IPS-11a (cell line): ENCODE data around the gene CYREN.
"Not testable (repeated sequence)": the region's sequence is repeated elsewhere in the genome, so short reads cannot be mapped to it uniquely, and the experiment has no call there.

Experiments used
- H3K4me3 ChIP-seq: one replicate; pipeline ENCODE4 v1.5.1; 2013; ENCODE audit warnings: low read depth, low read length, control low read depth

CYREN gene

GRCh38 chr7:135160858-135161653 is 9.5 kb downstream of the CYREN start:
- no peak overlapping the region for H3K4me3 ChIP-seq

DNA sequence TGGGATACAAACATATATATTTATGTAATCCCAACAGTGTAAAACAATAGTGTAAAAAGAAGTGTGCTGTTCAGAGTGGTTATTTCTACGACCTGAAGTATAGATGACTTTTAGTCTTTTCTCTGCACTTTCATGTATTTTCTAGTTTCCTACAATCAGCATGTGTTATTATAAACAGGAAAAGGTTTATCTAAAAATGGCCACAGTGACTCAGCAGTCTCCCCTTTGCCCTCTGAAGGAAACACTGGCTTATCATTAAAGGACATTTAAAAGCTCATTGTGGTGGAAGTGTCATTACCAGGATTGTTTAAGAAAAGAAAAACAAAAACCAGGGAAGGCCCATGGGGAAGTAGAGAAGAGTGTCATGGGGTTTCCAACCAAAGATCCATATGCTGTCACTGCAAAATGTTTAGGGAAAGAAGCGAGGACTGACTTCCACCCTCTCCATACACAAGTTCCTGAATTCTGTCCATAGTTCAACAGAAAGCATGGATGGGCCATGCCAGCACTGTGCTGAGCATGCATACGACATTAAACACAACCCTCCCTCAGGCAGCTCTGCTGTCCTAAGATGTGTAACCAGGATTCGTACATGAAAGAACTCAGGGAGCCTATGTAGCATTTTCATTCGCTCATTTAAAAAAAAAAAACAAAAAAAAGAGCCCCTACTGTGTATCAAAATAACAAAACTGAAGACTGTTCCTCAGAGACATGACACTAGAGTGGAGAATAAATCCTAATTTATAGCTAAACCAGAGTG is 10.2 kb downstream of the CYREN start:
- H3K4me3 ChIP-seq: no peak overlapping the region

DNA sequence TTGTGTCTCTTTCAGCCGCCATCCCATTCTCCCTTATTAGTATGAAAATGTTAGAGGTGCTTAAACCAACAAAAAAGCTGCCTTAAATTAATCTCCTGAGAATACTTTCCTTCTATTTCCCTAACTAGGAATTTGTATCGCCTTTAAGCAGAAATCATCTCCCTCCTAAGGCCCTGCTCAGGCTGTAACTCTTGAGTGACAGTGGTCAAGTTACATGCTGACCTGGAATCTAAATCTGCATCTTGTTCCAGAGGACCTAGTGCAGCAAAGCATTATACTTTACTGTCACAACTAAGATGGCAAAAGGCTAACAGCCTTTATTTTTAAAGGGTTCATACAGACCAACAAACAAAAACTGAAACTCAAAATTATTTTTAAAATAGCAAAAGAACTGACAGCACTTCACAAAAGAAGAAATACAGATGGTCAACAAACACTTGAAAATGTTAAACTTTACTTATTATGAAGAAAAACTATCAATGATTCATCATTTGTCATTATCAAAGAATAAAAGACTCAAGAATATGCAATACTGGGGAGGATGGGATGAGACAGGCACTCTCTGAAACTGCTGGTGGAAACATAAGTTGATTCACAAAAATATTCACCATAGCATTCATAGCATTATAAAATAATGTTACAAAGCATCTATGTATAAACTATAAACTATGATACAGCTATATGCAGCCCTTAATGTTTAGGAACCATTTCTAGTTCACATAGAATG is 11.0 kb downstream of the CYREN start:
- H3K4me3 ChIP-seq: no peak overlapping the region

GRCh38 chr7:135158874-135159273 is 11.6 kb downstream of the CYREN start:
- H3K4me3 ChIP-seq: no peak overlapping the region

GRCh38 chr7:135158141-135158655 is 12.3 kb downstream of the CYREN start:
- no peak overlapping the region for H3K4me3 ChIP-seq

- no peak overlapping the region for H3K4me3 ChIP-seq
These were observed 14.2 kb downstream of the CYREN start for GRCh38 chr7:135156290-135156689.

GRCh38 chr7:135154734-135155133 is 15.8 kb downstream of the CYREN start:
- no peak overlapping the region for H3K4me3 ChIP-seq

GRCh38 chr7:135152442-135152841 is 18.1 kb downstream of the CYREN start:
- no peak overlapping the region for H3K4me3 ChIP-seq

DNA sequence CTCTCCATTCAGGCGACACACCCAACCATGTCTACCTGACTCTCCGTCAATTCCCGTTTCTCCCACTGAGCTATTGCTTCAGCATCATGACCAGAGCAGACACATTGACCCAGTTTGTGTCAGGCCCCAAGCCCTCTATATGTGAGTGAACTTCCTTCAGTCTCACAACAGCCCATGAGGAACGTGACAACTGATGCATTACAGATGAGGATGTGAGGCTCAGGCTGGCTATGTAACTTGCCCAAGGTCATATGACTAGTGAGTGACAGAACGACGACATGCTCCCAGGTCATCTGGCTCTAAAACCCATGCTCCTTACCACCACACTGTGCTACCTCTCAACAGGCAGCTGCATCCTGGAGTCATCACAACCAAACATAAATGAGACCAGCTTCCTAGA is 19.0 kb downstream of the CYREN start:
- no peak overlapping the region for H3K4me3 ChIP-seq

DNA sequence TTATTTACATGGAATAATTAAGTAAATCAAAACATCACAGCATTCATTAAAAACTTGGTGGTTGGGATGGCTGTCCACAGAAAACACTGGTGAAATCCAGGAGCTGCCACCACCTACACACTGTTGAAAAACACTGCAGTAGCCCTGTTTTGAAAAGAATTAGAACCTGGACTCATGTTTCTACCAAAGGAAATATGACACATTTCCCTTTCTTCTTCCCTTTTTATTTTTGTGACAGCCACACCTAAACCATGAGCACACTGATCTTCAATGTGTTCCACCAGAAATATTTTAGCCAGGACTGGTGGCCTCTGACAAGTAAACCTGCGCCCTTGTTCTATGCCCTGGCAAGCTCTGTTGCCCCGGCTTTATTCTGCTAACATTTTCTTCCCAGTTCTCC is 19.4 kb downstream of the CYREN start:
- no peak overlapping the region for H3K4me3 ChIP-seq

DNA sequence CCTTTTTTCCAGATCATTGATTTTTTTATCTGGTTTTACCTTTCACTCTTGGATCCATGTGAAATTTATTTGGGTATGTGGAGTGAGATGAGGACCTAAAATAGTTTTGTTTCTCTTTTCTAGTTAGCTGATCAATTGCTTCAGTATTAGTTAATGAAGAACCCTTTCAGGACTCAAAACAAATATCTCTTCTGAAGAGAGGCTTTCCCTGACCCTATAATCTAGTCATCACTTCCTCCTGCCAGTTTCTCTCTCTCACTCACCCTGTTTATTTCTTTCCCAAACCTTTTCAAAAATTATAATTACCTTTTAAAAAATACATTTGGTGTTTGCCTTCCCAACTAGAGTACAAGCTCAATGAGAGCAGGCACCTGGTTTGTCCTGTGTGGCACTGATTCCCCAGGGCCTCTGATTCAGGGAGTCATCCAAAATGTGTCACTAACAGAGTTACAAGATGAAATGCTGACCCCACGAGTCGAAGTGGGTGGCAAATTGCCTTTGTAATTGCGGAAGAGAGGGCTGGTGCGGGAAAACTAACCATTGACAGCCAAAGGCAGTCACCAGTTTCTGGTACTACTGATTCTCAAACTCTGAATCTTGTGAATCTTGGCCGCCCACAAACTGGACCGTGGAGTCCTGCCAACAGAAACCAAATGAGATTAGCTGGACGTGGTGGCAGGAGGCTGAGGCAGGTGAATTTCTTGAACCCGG is 20.3 kb downstream of the CYREN start:
- no peak overlapping the region for H3K4me3 ChIP-seq

DNA sequence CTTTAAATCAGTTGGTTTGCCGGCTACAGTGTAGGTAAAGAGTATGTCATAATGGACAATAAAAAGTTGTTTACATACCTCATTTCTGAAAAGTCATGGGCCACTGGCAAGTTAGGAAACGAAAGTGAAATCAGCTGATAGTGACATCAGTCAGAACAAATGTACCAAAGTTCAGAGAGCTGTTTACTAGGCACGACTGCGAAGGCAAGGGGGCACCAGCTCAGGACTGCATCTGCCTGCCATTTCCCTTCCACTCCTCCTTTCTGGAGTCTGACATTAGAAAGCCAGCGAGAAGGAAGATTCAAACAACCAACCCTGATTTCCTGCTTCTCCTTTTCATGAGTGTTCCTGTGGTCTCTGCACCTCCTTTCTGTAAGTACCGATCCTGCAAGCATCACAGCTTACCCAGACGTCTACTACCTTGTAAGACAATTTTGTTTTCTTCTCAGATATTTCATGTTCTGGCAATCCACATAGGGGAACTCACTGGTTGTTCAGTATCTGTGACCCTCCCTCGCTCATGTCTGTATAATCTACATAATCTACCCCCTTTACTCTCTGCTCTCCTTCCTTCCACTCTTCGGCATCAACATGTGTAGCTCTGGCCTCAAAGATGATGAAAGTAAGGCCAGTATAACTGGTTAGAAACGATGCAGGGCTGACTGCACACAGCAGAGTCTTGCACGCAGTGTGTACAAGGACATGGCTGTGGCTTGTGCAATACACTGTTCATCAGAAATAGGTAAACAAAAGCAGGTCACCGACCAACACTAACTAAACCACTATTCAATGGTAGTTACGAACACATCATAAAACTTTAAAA is 22.4 kb downstream of the CYREN start, which contains the start of gene TMEM140:
TMEM140 (plus strand) TSS at position 174 of the 823 bp plus-strand sequence. CDS start 16,370 bp downstream, outside the sequence.
- H3K4me3 ChIP-seq: no peak within 1 kb of the TSS

DNA sequence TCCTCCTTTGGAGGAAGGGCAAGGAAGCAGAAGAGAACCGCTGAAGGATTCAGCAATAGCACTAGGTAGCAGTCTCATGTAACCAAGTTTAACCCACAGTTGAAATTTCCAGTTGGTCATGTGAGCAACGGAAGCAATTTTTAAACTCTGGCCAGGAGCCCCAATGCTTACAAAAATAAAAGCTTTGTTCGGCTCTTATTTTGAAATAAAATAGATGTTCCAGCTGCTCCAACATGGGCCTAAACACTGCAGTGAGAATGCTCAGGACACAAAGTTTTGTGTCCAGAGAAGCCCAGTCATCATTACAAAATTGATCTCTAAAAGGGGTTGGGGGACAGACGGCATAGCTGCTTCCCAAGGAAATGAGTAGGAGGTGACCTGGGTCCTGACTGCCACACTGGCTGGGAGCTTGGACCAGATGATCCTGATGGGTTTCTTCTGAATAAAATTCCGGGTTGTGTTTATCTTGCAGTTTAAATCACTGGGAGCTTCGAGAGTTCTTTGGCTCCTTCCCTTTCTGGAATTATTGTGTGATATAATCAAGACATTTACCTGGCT is 23.1 kb downstream of the CYREN start:
- H3K4me3 ChIP-seq: no peak overlapping the region

GRCh38 chr7:135143885-135144668 is 26.4 kb downstream of the CYREN start:
- no peak overlapping the region for H3K4me3 ChIP-seq

- H3K4me3 ChIP-seq: no peak overlapping the region
These were observed 40.9 kb downstream of the CYREN start for GRCh38 chr7:135129579-135129978.

GRCh38 chr7:135128931-135129330 is 41.6 kb downstream of the CYREN start:
- H3K4me3 ChIP-seq: no peak overlapping the region

- H3K4me3 ChIP-seq: not testable (repeated sequence)
These were observed 45.9 kb downstream of the CYREN start for GRCh38 chr7:135124631-135125030.

- H3K4me3 ChIP-seq: no peak overlapping the region
These were observed 48.6 kb downstream of the CYREN start for GRCh38 chr7:135121868-135122267.

DNA sequence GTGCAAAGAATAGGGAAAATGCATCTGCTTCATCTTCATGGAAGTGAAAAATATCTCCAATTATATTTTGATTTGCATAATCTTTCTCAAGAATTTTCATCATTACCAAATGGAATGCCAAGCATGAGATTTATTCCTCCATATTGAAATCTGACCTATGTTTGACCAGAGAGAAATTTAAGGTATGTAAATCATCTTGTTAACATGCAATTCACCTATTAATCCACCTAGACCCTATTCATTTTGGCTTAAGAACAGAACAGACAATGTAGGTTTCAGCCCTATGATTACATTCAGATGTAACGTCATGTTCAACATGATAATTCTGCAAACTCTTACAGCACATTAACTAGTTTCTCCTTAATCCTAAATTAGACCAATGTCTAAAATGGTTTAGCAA is 53.4 kb downstream of the CYREN start:
- no peak overlapping the region for H3K4me3 ChIP-seq
